Gastroesophageal sphincter (tissue), 4 donors: ENCODE results near the gene ATG7. TPM values are rescaled to one million over a fixed set of nuclear protein-coding genes. Genes with fewer than 3 reads are reported as not detected.

Experiments
- ATAC-seq: fragments of 150-250 bp; one replicate; pipeline ENCODE4 v1.9.1; 2016; ENCODE audit warnings: mild to moderate bottlenecking, moderate library complexity
- H3K27ac ChIP-seq, 4 donors: fragments of 200-600 bp; sonication (generic) in 3 of 4; 1 replicate in 3 of 4; 2 replicates in 1 of 4; pipeline ENCODE4 v1.5.1; 2016 to 2019
- H3K27me3 ChIP-seq: fragments of 200-600 bp; sonication (generic); one replicate; pipeline ENCODE4 v1.5.1; 2019
- H3K36me3 ChIP-seq, 2 donors: fragments of 200-600 bp; sonication (generic); one replicate each; pipeline ENCODE4 v1.5.1; 2019; ENCODE audit warnings: control low read depth in 1 of 2
- H3K4me1 ChIP-seq, 3 donors: fragments of 200-600 bp; sonication (generic); 1 replicate in 2 of 3; 2 replicates in 1 of 3; pipeline ENCODE4 v1.5.1; 2016 to 2019; ENCODE audit warnings: control low read depth in 2 of 3
- H3K4me3 ChIP-seq, 2 donors: fragments of 200-600 bp; sonication (generic); one replicate each; pipeline ENCODE4 v1.5.1; 2019; ENCODE audit warnings: mild to moderate bottlenecking in 1 of 2, moderate library complexity in 1 of 2
- H3K9me3 ChIP-seq, 3 donors: fragments of 200-600 bp; sonication (generic); one replicate each; pipeline ENCODE4 v1.5.1; 2017 to 2019; ENCODE audit warnings: control low read depth in 2 of 3
- EP300 ChIP-seq: sonication (generic); formaldehyde crosslinking; IDR thresholded peaks from one replicate; pipeline ENCODE4 v1.6.1; 2017; ENCODE audit warnings: antibody characterized with exemption, mild to moderate bottlenecking
- POLR2A ChIP-seq, 2 donors: fragments of 450-650 bp; IDR thresholded peaks; one replicate each; pipeline ENCODE4 v1.6.1; 2017; ENCODE audit warnings: antibody characterized with exemption in 2 of 2, mild to moderate bottlenecking in 2 of 2, moderate library complexity in 1 of 2
- POLR2AphosphoS5 ChIP-seq: sonication (generic); formaldehyde crosslinking; IDR thresholded peaks from one replicate; pipeline ENCODE4 v1.6.1; 2017; ENCODE audit warnings: antibody characterized with exemption
- WGBS, 2 donors: methylation state at CpG; one replicate each; pipeline ENCODE4 v1.1.5; 2018; ENCODE audit warnings: low coverage in 1 of 2; 5-methylcytosine and 5-hydroxymethylcytosine counted together
- total RNA-seq, 4 donors: library from RNA; depleted of rRNA; stranded (reverse); fragments of >200 nt; gene quantifications; one replicate each; pipeline ENCODE4 v1.1.0, GENCODE V29; 2016
- TF ChIP-seq, protein P1 (sequence below), 4 experiments: fragments of 200-600 bp in 2 of 4; fragments of 450-650 bp in 2 of 4; sonication (generic) in 1 of 4; IDR thresholded peaks; one replicate each; pipeline ENCODE4 v1.5.1; 2017 to 2019; ENCODE audit warnings: antibody characterized with exemption in 4 of 4, mild to moderate bottlenecking in 2 of 4, moderate library complexity in 2 of 4

ATG7 gene
- total RNA-seq, 4 donors from 2014 or later: 28.3 to 64.9 (median 36.5) TPM

GRCh38 chr3:11434017-11434526, 161.9 kb downstream of the ATG7 start:
- H3K4me1 ChIP-seq: peaks cover 0 to 27% (median 3%) of the 10 kb centered on the region in 3 donors
- H3K27me3 ChIP-seq: no peaks in the 10 kb centered on the region
- ATAC-seq: peak; percentile 84

GRCh38 chr3:11434563-11435096, 162.4 kb downstream of the ATG7 start:
- TF ChIP-seq POLR2A (IDR thresholded peaks at IDR 0.05): no peak
- no peak for TF ChIP-seq EP300
- TF ChIP-seq POLR2AphosphoS5: no peak
- Histone ChIP-seq H3K27me3 (no peaks in the 10 kb centered on the region), H3K4me3 (no peak overlapping the region), H3K4me1 (peaks cover 0 to 27% (median 3%) of the 10 kb centered on the region in 3 donors), H3K27ac (peak overlapping the region in 3 of 4 donors; percentile 34 to 67 (median 54)), H3K36me3 (no peaks in the 10 kb centered on the region), H3K9me3 (no peaks in the 10 kb centered on the region)
- WGBS, 2 donors: 45 to 80% methylated on average over 3 to 6 of the region's 6 CpGs
- ATAC-seq: peak; percentile 37

More at GRCh38 chr3:11434017-11434526, 161.9 kb downstream of the ATG7 start:
- 34 to 53% methylated on average over 3 of the region's 3 CpGs for WGBS, 2 donors
- Histone ChIP-seq H3K4me3 (no peak overlapping the region), H3K9me3 (no peaks in the 10 kb centered on the region), H3K27ac (peak overlapping the region; percentile 34 to 67 (median 52)), H3K36me3 (no peaks in the 10 kb centered on the region)
- TF ChIP-seq POLR2AphosphoS5 (peak; percentile 15), EP300 (no peak), POLR2A (IDR thresholded peaks at IDR 0.05) (no peak)
- TF ChIP-seq, protein P1, sequence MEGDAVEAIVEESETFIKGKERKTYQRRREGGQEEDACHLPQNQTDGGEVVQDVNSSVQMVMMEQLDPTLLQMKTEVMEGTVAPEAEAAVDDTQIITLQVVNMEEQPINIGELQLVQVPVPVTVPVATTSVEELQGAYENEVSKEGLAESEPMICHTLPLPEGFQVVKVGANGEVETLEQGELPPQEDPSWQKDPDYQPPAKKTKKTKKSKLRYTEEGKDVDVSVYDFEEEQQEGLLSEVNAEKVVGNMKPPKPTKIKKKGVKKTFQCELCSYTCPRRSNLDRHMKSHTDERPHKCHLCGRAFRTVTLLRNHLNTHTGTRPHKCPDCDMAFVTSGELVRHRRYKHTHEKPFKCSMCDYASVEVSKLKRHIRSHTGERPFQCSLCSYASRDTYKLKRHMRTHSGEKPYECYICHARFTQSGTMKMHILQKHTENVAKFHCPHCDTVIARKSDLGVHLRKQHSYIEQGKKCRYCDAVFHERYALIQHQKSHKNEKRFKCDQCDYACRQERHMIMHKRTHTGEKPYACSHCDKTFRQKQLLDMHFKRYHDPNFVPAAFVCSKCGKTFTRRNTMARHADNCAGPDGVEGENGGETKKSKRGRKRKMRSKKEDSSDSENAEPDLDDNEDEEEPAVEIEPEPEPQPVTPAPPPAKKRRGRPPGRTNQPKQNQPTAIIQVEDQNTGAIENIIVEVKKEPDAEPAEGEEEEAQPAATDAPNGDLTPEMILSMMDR (IDR thresholded peaks at IDR 0.05): no peak

- Histone ChIP-seq H3K9me3 (no peaks in the 10 kb centered on the region), H3K4me1 (peaks cover 0 to 26% (median 3%) of the 10 kb centered on the region in 3 donors), H3K36me3 (no peaks in the 10 kb centered on the region), H3K27ac (no peak overlapping the region), H3K4me3 (no peak overlapping the region), H3K27me3 (no peaks in the 10 kb centered on the region)
- TF ChIP-seq POLR2A (IDR thresholded peaks at IDR 0.05) (no peak), POLR2AphosphoS5 (no peak)
- TF ChIP-seq, protein P1 (IDR thresholded peaks at IDR 0.05): no peak
- WGBS, 2 donors: 90 to 92% methylated on average over 7 of the region's 7 CpGs
- no peak for ATAC-seq
Measured at GRCh38 chr3:11435440-11436165, 163.4 kb downstream of the ATG7 start.

- no peak for TF ChIP-seq EP300
- no peak for TF ChIP-seq POLR2AphosphoS5
- TF ChIP-seq, protein P1 (IDR thresholded peaks at IDR 0.05): no peak
- no peak for TF ChIP-seq POLR2A (IDR thresholded peaks at IDR 0.05)
- no peak for ATAC-seq
- peaks cover 0 to 17% (median 0%) of the 10 kb centered on the region in 3 donors for H3K4me1 ChIP-seq
- H3K4me3 ChIP-seq: no peak overlapping the region
- WGBS, 2 donors: 83 to 91% methylated on average over 2 of the region's 2 CpGs
- no peaks in the 10 kb centered on the region for H3K9me3 ChIP-seq
- no peaks in the 10 kb centered on the region for H3K36me3 ChIP-seq
- no peaks in the 10 kb centered on the region for H3K27me3 ChIP-seq
- no peak overlapping the region for H3K27ac ChIP-seq
Measured at GRCh38 chr3:11436775-11437174, 164.6 kb downstream of the ATG7 start.

DNA sequence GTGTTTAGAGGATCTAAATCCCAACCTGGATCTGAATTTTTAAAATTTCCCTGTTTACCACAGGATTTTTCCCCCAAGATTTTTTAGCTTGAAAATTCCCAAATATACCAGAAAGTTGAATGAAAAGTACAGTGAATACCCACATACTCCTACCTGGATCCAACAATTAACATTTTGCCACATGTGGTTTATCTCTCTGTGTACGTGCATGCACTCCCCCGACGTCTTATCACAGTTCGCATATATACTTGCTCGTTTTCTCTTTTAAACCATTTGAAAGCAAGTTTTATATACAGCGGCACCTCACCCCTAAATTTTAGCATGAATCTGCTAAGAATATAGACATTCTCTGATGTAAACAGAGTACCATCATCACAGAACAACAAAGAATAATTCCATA, 165.3 kb downstream of the ATG7 start:
- no peak for TF ChIP-seq POLR2A (IDR thresholded peaks at IDR 0.05)
- no peak overlapping the region for H3K27ac ChIP-seq
- whole genome bisulfite sequencing, 2 donors: 95% methylated on average over 6 of the region's 6 CpGs

More for the DNA sequence above, 165.3 kb downstream of the ATG7 start:
- Histone ChIP-seq H3K27me3 (no peaks in the 10 kb centered on the region), H3K9me3 (no peaks in the 10 kb centered on the region), H3K4me1 (peaks cover 0 to 17% (median 0%) of the 10 kb centered on the region in 3 donors), H3K4me3 (no peak overlapping the region), H3K36me3 (no peaks in the 10 kb centered on the region)
- no peak for ATAC-seq
